ENCODE data around the gene COL1A2.

COL1A2 gene

GRCh38 chr7:94412762-94413322 is 18.1 kb downstream of the COL1A2 start:
- ATAC-seq (ENCODE audit: low read depth), result no peak
- H3K4me1 ChIP-seq (ENCODE audit: insufficient read depth, poor library complexity, severe bottlenecking), result no peaks in the 10 kb centered on the region
- no peaks in the 10 kb centered on the region for H3K27me3 ChIP-seq (ENCODE audit: insufficient read depth, poor library complexity, severe bottlenecking)
- no peak for DNase-seq (ENCODE audit: low spot score)
- no peaks in the 10 kb centered on the region for H3K9me3 ChIP-seq (ENCODE audit: severe bottlenecking)
- H3K4me3 ChIP-seq (ENCODE audit: severe bottlenecking), result no peak overlapping the region
- H3K27ac ChIP-seq (ENCODE audit: poor library complexity, severe bottlenecking), result no peak overlapping the region
- TF ChIP-seq, protein P1, sequence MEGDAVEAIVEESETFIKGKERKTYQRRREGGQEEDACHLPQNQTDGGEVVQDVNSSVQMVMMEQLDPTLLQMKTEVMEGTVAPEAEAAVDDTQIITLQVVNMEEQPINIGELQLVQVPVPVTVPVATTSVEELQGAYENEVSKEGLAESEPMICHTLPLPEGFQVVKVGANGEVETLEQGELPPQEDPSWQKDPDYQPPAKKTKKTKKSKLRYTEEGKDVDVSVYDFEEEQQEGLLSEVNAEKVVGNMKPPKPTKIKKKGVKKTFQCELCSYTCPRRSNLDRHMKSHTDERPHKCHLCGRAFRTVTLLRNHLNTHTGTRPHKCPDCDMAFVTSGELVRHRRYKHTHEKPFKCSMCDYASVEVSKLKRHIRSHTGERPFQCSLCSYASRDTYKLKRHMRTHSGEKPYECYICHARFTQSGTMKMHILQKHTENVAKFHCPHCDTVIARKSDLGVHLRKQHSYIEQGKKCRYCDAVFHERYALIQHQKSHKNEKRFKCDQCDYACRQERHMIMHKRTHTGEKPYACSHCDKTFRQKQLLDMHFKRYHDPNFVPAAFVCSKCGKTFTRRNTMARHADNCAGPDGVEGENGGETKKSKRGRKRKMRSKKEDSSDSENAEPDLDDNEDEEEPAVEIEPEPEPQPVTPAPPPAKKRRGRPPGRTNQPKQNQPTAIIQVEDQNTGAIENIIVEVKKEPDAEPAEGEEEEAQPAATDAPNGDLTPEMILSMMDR (IDR thresholded peaks at IDR 0.05; ENCODE audit: poor library complexity, severe bottlenecking), result no peak
- H3K36me3 ChIP-seq (ENCODE audit: low read depth), result no peaks in the 10 kb centered on the region

GRCh38 chr7:94414481-94414880 is 19.8 kb downstream of the COL1A2 start:
- H3K4me1 ChIP-seq (ENCODE audit: insufficient read depth, poor library complexity, severe bottlenecking), result no peaks in the 10 kb centered on the region
- ATAC-seq (ENCODE audit: low read depth), result no peak
- H3K27me3 ChIP-seq (ENCODE audit: insufficient read depth, poor library complexity, severe bottlenecking), result no peaks in the 10 kb centered on the region
- H3K27ac ChIP-seq (ENCODE audit: poor library complexity, severe bottlenecking), result no peak overlapping the region
- H3K36me3 ChIP-seq (ENCODE audit: low read depth), result no peaks in the 10 kb centered on the region
- TF ChIP-seq, protein P1 (IDR thresholded peaks at IDR 0.05; ENCODE audit: poor library complexity, severe bottlenecking), result no peak
- DNase-seq (ENCODE audit: low spot score), result no peak
- H3K9me3 ChIP-seq (ENCODE audit: severe bottlenecking), result no peaks in the 10 kb centered on the region
- H3K4me3 ChIP-seq (ENCODE audit: severe bottlenecking), result no peak overlapping the region

DNA sequence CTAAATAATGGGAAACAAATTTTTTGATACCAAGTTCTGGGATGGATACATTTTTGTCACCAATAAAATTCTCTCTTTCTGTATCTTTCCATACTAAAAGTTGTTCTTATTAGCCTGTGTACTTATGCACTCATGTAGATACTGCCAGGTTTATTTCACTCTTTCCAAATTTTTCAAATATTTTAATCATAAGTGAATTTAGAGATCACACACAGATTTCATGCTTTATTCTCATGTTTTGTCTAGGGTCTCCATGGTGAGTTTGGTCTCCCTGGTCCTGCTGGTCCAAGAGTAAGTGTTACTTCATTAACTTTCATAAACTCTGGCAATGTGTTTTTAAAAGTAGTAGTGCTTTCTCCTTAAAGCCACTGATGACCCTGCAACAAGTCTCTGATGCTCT is 20.3 kb downstream of the COL1A2 start:
- TF ChIP-seq, protein P1 (IDR thresholded peaks at IDR 0.05; ENCODE audit: poor library complexity, severe bottlenecking), result no peak
- H3K27ac ChIP-seq (ENCODE audit: poor library complexity, severe bottlenecking), result no peak overlapping the region
- H3K4me1 ChIP-seq (ENCODE audit: insufficient read depth, poor library complexity, severe bottlenecking), result no peaks in the 10 kb centered on the region
- H3K9me3 ChIP-seq (ENCODE audit: severe bottlenecking), result no peaks in the 10 kb centered on the region
- no peaks in the 10 kb centered on the region for H3K36me3 ChIP-seq (ENCODE audit: low read depth)
- no peak overlapping the region for H3K4me3 ChIP-seq (ENCODE audit: severe bottlenecking)
- DNase-seq (ENCODE audit: low spot score) (no peak), ATAC-seq (ENCODE audit: low read depth) (no peak)
- H3K27me3 ChIP-seq (ENCODE audit: insufficient read depth, poor library complexity, severe bottlenecking), result no peaks in the 10 kb centered on the region

GRCh38 chr7:94417306-94417705 is 22.6 kb downstream of the COL1A2 start:
- H3K9me3 ChIP-seq (ENCODE audit: severe bottlenecking), result no peaks in the 10 kb centered on the region
- H3K4me3 ChIP-seq (ENCODE audit: severe bottlenecking), result no peak overlapping the region
- no peaks in the 10 kb centered on the region for H3K4me1 ChIP-seq (ENCODE audit: insufficient read depth, poor library complexity, severe bottlenecking)
- no peak overlapping the region for H3K27ac ChIP-seq (ENCODE audit: poor library complexity, severe bottlenecking)
- DNase-seq (ENCODE audit: low spot score), result no peak
- no peak for ATAC-seq (ENCODE audit: low read depth)
- H3K27me3 ChIP-seq (ENCODE audit: insufficient read depth, poor library complexity, severe bottlenecking), result no peaks in the 10 kb centered on the region
- no peaks in the 10 kb centered on the region for H3K36me3 ChIP-seq (ENCODE audit: low read depth)
- TF ChIP-seq, protein P1 (IDR thresholded peaks at IDR 0.05; ENCODE audit: poor library complexity, severe bottlenecking), result no peak

GRCh38 chr7:94417901-94418300 is 23.2 kb downstream of the COL1A2 start:
- DNase-seq (ENCODE audit: low spot score), result no peak
- TF ChIP-seq, protein P1 (IDR thresholded peaks at IDR 0.05; ENCODE audit: poor library complexity, severe bottlenecking), result no peak
- Histone ChIP-seq H3K4me3 (ENCODE audit: severe bottlenecking) (no peak overlapping the region), H3K9me3 (ENCODE audit: severe bottlenecking) (no peaks in the 10 kb centered on the region), H3K4me1 (ENCODE audit: insufficient read depth, poor library complexity, severe bottlenecking) (no peaks in the 10 kb centered on the region), H3K27ac (ENCODE audit: poor library complexity, severe bottlenecking) (no peak overlapping the region), H3K27me3 (ENCODE audit: insufficient read depth, poor library complexity, severe bottlenecking) (no peaks in the 10 kb centered on the region), H3K36me3 (ENCODE audit: low read depth) (no peaks in the 10 kb centered on the region)
- ATAC-seq (ENCODE audit: low read depth), result no peak
